Measurements from ENCODE around the gene WDFY4. TPM values are rescaled to one million over a fixed set of nuclear protein-coding genes. Genes with fewer than 3 reads are reported as not detected.

The WDFY4 gene
- total and polyA plus RNA-seq, 2 of the 13 experiments (the other 11 are each of a cell fraction or from before 2014, with no cell fraction given), result not detected

- TF ChIP-seq NCOA5 (CRISPR knock-in tag; IDR thresholded peaks at IDR 0.05), result no peak
- TF ChIP-seq MXD1 (CRISPR knock-in tag; IDR thresholded peaks at IDR 0.05), result no peak
- TF ChIP-seq RBM39 (IDR thresholded peaks at IDR 0.05; ENCODE audit: low read depth, low read length, poor library complexity, severe bottlenecking), result no peak
- no peak for TF ChIP-seq POGZ (CRISPR knock-in tag; IDR thresholded peaks at IDR 0.05)
Observed at GRCh38 chr10:48878091-48878490, 193.4 kb downstream of the WDFY4 start (continued).

- Histone ChIP-seq H3K79me2 (ENCODE audit: insufficient read depth, low read length) (no peaks in the 10 kb centered on the region), H3K4me2 (ENCODE audit: low read depth, low read length) (no peak overlapping the region), H3K27ac (ENCODE audit: extremely low read length, insufficient read depth, low read length) (no peak overlapping the region), H3K27me3 (ENCODE audit: control insufficient read depth in 1 of 2, insufficient read depth in 2 of 2, low read length in 2 of 2) (no peaks in the 10 kb centered on the region; a peak in 1 of 5 replicates), H4K20me1 (ENCODE audit: insufficient read depth, low read length) (no peaks in the 10 kb centered on the region), H3K4me3 (replicated peaks in 1 of 3; ENCODE audit: insufficient read depth in 1 of 3, low read depth in 2 of 3, low read length in 3 of 3) (no peak overlapping the region), H3K9me3 (ENCODE audit: low read length) (no peaks in the 10 kb centered on the region), H3K36me3 (replicated peaks in 1 of 2; ENCODE audit: control insufficient read depth in 1 of 2, insufficient read depth in 2 of 2, low read length in 2 of 2) (no peaks in the 10 kb centered on the region), H3K4me1 (ENCODE audit: insufficient read depth, low read length) (no peaks in the 10 kb centered on the region), H3K9ac (ENCODE audit: insufficient read depth, low read depth, low read length) (no peak overlapping the region), H2AFZ (ENCODE audit: low read length) (no peak overlapping the region)
- ATAC-seq (no peak), FAIRE-seq (no peak), DNase-seq (ENCODE audit: low spot score) (no peak)
- intact Hi-C loops (cut with micrococcal nuclease; ENCODE audit: unreplicated experiment), result no loop called here
- CTCF ChIA-PET (ENCODE audit: low intra/inter-chr PET ratio, low total read pairs), result no interaction called here
- BruUV-seq (replicated peaks), result no TSS peak
- POLR2A ChIA-PET, result no interaction called here
- in situ Hi-C loops (cut with HindIII; ENCODE audit: extremely low pct_ligation_motif_present, low pct_unique_long_range_greater_than_20kb), result no loop called here
- WGBS (ENCODE audit: low lambda C conversion rate), result 0% methylated on average over 5 of the region's 5 CpGs
- no peak for TF ChIP-seq ZNF260 (CRISPR knock-in tag; IDR thresholded peaks at IDR 0.05; ENCODE audit: borderline replicate concordance, low read depth)
- no peak for TF ChIP-seq ZNF615 (CRISPR knock-in tag; IDR thresholded peaks at IDR 0.05; ENCODE audit: borderline replicate concordance)
- TF ChIP-seq NBN (conservative IDR thresholded peaks at IDR 0.05), result no peak
- TF ChIP-seq HHEX (CRISPR knock-in tag; IDR thresholded peaks at IDR 0.05), result no peak
- TF ChIP-seq ZFP37 (CRISPR knock-in tag; IDR thresholded peaks at IDR 0.05; ENCODE audit: borderline replicate concordance), result no peak
- no peak for TF ChIP-seq ZNF713 (CRISPR knock-in tag; IDR thresholded peaks at IDR 0.05)
- no peak for TF ChIP-seq NCOA1 (CRISPR knock-in tag; IDR thresholded peaks at IDR 0.05)
- no peak for TF ChIP-seq HIC2 (CRISPR knock-in tag; IDR thresholded peaks at IDR 0.05; ENCODE audit: low read depth)
- TF ChIP-seq, protein P1, sequence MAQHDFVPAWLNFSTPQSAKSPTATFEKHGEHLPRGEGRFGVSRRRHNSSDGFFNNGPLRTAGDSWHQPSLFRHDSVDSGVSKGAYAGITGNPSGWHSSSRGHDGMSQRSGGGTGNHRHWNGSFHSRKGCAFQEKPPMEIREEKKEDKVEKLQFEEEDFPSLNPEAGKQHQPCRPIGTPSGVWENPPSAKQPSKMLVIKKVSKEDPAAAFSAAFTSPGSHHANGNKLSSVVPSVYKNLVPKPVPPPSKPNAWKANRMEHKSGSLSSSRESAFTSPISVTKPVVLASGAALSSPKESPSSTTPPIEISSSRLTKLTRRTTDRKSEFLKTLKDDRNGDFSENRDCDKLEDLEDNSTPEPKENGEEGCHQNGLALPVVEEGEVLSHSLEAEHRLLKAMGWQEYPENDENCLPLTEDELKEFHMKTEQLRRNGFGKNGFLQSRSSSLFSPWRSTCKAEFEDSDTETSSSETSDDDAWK (CRISPR knock-in tag; IDR thresholded peaks at IDR 0.05), result no peak
- TF ChIP-seq SIX4 (CRISPR knock-in tag; IDR thresholded peaks at IDR 0.05), result no peak
- TF ChIP-seq PRDM15 (CRISPR knock-in tag; IDR thresholded peaks at IDR 0.05), result no peak
- no peak for TF ChIP-seq ZNF703 (CRISPR knock-in tag; IDR thresholded peaks at IDR 0.05; ENCODE audit: borderline replicate concordance)
- no peak for TF ChIP-seq NFKBIZ (CRISPR knock-in tag; IDR thresholded peaks at IDR 0.05)
- no peak for TF ChIP-seq ZNF589 (CRISPR knock-in tag; conservative IDR thresholded peaks at IDR 0.05)
- no peak for TF ChIP-seq RXRA (CRISPR knock-in tag; IDR thresholded peaks at IDR 0.05)
Observed at GRCh38 chr10:48879451-48879850, 194.8 kb downstream of the WDFY4 start.

Measured in HepG2 (cell line).